Nephron progenitor cell (in vitro differentiated cells): ENCODE data around the gene RDH13.
"Not testable (repeated sequence)": the region's sequence is repeated elsewhere in the genome, so short reads cannot be mapped to it uniquely, and the experiment has no call there.

Experiments used
- DNase-seq: peaks from one replicate; pipeline ENCODE4 v3.0.0; 2021
- H3K27ac Mint-ChIP-seq: 2 replicates; pipeline ENCODE4 v1.8.0; 2021; ENCODE audit warnings: mild to moderate bottlenecking, moderate library complexity, mixed read lengths
- H3K27me3 Mint-ChIP-seq: 2 replicates; pipeline ENCODE4 v1.8.0; 2021; ENCODE audit warnings: mild to moderate bottlenecking, low read depth, mixed read lengths; ENCODE audit not compliant: poor library complexity
- H3K36me3 Mint-ChIP-seq: 2 replicates; pipeline ENCODE4 v1.8.0; 2021; ENCODE audit warnings: low read depth, mixed read lengths
- H3K4me1 Mint-ChIP-seq: 2 replicates; pipeline ENCODE4 v1.8.0; 2021; ENCODE audit warnings: mixed read lengths
- H3K4me3 Mint-ChIP-seq: 2 replicates; pipeline ENCODE4 v1.8.0; 2021; ENCODE audit warnings: mild to moderate bottlenecking, moderate library complexity, mixed read lengths
- H3K9me3 Mint-ChIP-seq: 2 replicates; pipeline ENCODE4 v1.8.0; 2021; ENCODE audit warnings: mild to moderate bottlenecking, moderate library complexity, mixed read lengths
- TF ChIP-seq, protein P1 (sequence below): fragments of 200-600 bp; sonication (generic); IDR thresholded peaks from 2 replicates; pipeline ENCODE4 v1.5.0; 2021; ENCODE audit warnings: antibody characterized with exemption

RDH13 gene

DNA sequence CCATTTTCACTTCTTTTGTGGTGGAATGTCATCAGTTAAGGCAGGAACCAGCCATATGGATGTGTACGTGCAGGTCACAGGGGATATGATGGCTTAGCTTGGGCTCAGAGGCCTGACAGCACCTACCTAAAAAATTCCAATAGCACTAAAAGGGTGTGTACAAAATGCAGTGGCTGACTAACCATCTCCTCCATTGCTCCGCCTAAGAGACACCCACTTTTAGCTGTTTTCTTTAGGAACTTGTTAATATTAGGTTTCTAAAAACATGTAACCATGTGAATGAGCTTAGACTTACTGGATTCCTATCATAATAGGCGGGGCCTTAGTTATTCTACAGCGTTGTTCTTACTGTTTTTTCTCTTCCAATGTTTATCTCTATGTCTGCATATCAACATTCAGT is 50.6 kb downstream of the RDH13 start:
- H3K9me3 Mint-ChIP-seq = peaks cover 64% of the 10 kb centered on the region
- H3K27ac Mint-ChIP-seq = no peak overlapping the region
- H3K4me3 Mint-ChIP-seq = no peak overlapping the region
- no peaks in the 10 kb centered on the region for H3K36me3 Mint-ChIP-seq
- H3K27me3 Mint-ChIP-seq = peaks cover 7% of the 10 kb centered on the region
- no peaks in the 10 kb centered on the region for H3K4me1 Mint-ChIP-seq
- no peak for DNase-seq
- TF ChIP-seq, protein P1, sequence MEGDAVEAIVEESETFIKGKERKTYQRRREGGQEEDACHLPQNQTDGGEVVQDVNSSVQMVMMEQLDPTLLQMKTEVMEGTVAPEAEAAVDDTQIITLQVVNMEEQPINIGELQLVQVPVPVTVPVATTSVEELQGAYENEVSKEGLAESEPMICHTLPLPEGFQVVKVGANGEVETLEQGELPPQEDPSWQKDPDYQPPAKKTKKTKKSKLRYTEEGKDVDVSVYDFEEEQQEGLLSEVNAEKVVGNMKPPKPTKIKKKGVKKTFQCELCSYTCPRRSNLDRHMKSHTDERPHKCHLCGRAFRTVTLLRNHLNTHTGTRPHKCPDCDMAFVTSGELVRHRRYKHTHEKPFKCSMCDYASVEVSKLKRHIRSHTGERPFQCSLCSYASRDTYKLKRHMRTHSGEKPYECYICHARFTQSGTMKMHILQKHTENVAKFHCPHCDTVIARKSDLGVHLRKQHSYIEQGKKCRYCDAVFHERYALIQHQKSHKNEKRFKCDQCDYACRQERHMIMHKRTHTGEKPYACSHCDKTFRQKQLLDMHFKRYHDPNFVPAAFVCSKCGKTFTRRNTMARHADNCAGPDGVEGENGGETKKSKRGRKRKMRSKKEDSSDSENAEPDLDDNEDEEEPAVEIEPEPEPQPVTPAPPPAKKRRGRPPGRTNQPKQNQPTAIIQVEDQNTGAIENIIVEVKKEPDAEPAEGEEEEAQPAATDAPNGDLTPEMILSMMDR = no peak

GRCh38 chr19:55010561-55010960 is 52.4 kb downstream of the RDH13 start:
- not testable (repeated sequence) for H3K27ac Mint-ChIP-seq, H3K36me3 Mint-ChIP-seq, DNase-seq, H3K4me3 Mint-ChIP-seq, H3K4me1 Mint-ChIP-seq
- H3K9me3 Mint-ChIP-seq = peaks cover 79% of the 10 kb centered on the region
- peaks cover 19% of the 10 kb centered on the region for H3K27me3 Mint-ChIP-seq

DNA sequence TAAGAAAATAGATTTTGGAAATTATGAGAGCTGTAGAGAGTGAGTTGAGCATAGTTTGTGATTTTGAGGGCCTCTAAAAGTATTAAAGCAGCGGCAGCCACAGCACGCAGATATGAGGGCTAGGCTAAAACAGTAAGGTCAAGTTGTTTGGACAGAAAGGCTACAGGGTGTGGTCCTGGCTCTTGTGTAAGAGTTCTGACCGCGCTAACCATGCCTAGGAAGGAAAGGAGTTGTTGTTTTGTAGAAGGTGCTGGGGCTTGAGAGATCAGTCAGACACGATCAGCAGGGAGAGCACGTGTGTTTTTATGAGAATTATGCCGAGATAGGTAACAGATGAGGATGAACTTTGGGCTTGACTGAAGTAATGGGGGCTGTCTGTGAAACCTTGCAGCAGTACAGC is 54.2 kb downstream of the RDH13 start:
- Mint-ChIP-seq H3K9me3 (peaks cover 87% of the 10 kb centered on the region), H3K36me3 (peaks cover 17% of the 10 kb centered on the region), H3K27me3 (peaks cover 24% of the 10 kb centered on the region)
- not testable (repeated sequence) for H3K4me3 Mint-ChIP-seq, DNase-seq, H3K27ac Mint-ChIP-seq, H3K4me1 Mint-ChIP-seq

- H3K36me3 Mint-ChIP-seq = peaks cover 22% of the 10 kb centered on the region
- DNase-seq, H3K27ac Mint-ChIP-seq, H3K4me3 Mint-ChIP-seq, H3K4me1 Mint-ChIP-seq: not testable (repeated sequence)
- H3K9me3 Mint-ChIP-seq = peaks cover 87% of the 10 kb centered on the region
- H3K27me3 Mint-ChIP-seq = peaks cover 24% of the 10 kb centered on the region
Observed at GRCh38 chr19:55008189-55008588, 54.8 kb downstream of the RDH13 start.

- H3K4me3 Mint-ChIP-seq = peak overlapping the region; percentile 86
- not testable (repeated sequence) for H3K27ac Mint-ChIP-seq
Observed at GRCh38 chr19:55007537-55007936, 55.4 kb downstream of the RDH13 start.

GRCh38 chr19:55006795-55007194 is 56.2 kb downstream of the RDH13 start:
- peaks cover 22% of the 10 kb centered on the region for H3K27me3 Mint-ChIP-seq
- not testable (repeated sequence) for DNase-seq, H3K4me1 Mint-ChIP-seq, H3K27ac Mint-ChIP-seq
- H3K36me3 Mint-ChIP-seq = peaks cover 28% of the 10 kb centered on the region
- H3K4me3 Mint-ChIP-seq = peak overlapping the region; percentile 86
- H3K9me3 Mint-ChIP-seq = peaks cover 85% of the 10 kb centered on the region

More at GRCh38 chr19:55007537-55007936, 55.4 kb downstream of the RDH13 start:
- DNase-seq, H3K4me1 Mint-ChIP-seq: not testable (repeated sequence)
- H3K36me3 Mint-ChIP-seq = peaks cover 23% of the 10 kb centered on the region
- peaks cover 24% of the 10 kb centered on the region for H3K27me3 Mint-ChIP-seq
- H3K9me3 Mint-ChIP-seq = peaks cover 86% of the 10 kb centered on the region

DNA sequence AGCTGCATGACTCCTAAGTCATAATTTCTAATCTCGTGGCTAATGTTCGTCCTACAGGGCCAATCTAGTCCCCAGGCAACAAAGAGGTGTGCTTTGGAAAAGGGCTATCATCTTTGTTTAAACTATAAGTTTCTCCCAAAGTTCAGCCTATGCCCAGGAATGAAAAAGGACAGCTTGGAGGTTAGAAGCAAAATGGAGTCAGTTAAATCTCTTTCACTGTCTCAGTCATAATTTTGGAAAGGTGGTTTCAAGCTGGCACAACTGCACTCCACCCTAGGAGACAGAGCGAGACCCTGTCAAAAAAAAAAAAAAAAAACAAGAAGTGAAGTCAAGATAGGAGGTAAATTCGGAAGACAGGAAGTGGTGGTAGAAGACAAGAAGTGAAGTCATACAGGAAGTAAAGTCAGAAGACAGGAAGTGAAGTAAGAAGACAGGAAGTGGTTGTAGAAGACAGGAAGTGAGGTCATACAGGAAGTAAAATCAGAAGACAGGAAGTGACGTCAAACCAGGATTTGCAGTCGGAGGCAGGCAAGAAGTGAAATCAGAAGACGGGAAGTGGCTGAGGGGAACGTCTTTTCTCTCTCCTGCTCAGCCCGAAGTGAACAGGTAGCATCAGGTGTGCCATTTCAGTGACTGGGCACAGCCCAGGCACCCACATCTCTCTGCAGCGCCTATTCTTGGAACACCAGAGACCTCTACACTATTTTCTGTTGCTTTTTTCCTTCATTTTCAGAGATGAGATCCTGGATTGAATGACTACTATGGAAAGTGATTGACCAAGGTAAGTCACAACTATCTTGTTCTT is 57.1 kb downstream of the RDH13 start:
- peaks cover 6% of the 10 kb centered on the region for H3K4me1 Mint-ChIP-seq
- H3K27me3 Mint-ChIP-seq = peaks cover 21% of the 10 kb centered on the region
- H3K36me3 Mint-ChIP-seq = peaks cover 30% of the 10 kb centered on the region
- H3K9me3 Mint-ChIP-seq = peaks cover 82% of the 10 kb centered on the region
- peak; percentile 8 for DNase-seq
- H3K27ac Mint-ChIP-seq = peak overlapping the region; percentile 19
- H3K4me3 Mint-ChIP-seq = peak overlapping the region; percentile 86
- TF ChIP-seq, protein P1 = no peak

- Mint-ChIP-seq H3K4me3 (no peak overlapping the region), H3K4me1 (peaks cover under 1% of the 10 kb centered on the region), H3K27me3 (peaks cover 7% of the 10 kb centered on the region), H3K36me3 (peaks cover 36% of the 10 kb centered on the region), H3K27ac (no peak overlapping the region), H3K9me3 (peaks cover 62% of the 10 kb centered on the region)
- DNase-seq = no peak
- TF ChIP-seq, protein P1 = no peak
Observed at GRCh38 chr19:55000761-55001160, 62.2 kb downstream of the RDH13 start.

DNA sequence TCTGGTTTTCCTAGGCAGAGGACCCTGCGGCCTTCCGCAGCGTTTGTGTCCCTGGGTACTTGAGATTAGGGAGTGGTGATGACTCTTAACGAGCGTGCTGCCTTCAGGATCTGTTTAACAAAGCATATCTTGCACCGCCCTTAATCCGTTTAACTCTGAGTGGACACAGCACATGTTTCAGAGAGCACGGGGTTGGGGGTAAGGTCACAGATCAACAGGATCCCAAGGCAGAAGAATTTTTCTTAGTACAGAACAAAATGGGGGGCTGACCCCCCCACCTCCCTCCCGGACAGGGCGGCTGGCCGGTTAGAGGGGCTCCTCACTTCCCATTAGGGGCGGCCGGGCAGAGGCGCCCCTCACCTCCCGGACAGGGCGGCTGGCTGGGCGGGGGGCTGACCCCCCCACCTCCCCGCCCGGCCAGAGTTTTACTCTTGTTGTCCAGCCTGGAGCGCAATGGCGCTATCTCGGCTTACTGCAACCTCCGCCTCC is 64.2 kb downstream of the RDH13 start:
- not testable (repeated sequence) for DNase-seq, H3K27me3 Mint-ChIP-seq, H3K4me1 Mint-ChIP-seq, H3K4me3 Mint-ChIP-seq, H3K27ac Mint-ChIP-seq
- Mint-ChIP-seq H3K36me3 (peaks cover 29% of the 10 kb centered on the region), H3K9me3 (peaks cover 55% of the 10 kb centered on the region)
